Measurements from ENCODE around the gene PPM1E. TPM values are rescaled to one million over a fixed set of nuclear protein-coding genes. Genes with fewer than 3 reads are reported as not detected.

Gene PPM1E
- total RNA-seq, 1 donor from 2014 or later: 1.7 TPM

Other genes starting within 250 kb of the PPM1E start
- gene MTMR4, start 241.2 kb upstream of the PPM1E start, total RNA-seq (ENCODE audit: insufficient read depth, low replicate concordance): 42.6 TPM
- not detected for gene TEX14, start 63.8 kb upstream of the PPM1E start, total RNA-seq (ENCODE audit: insufficient read depth, low replicate concordance)
- gene RAD51C, start 63.3 kb upstream of the PPM1E start, total RNA-seq (ENCODE audit: insufficient read depth, low replicate concordance): 32.5 TPM

Measured in umbilical cord (tissue), 1 donor.